A549 (cell line): ENCODE measurements around the gene MAP4K4. TPM values are rescaled to one million over a fixed set of nuclear protein-coding genes. Genes with fewer than 3 reads are reported as not detected.
A peak's percentile ranks its signal among the peaks of the same experiment; 100 is the strongest.

Experiments used
- ATAC-seq, 2 experiments: fragments of 200-7000 bp in 1 of 2; fragments of >200 bp in 1 of 2; cut with Nextera tagmentation in 1 of 2; cut with Tn5 transposase in 1 of 2; 3 replicates each; pipeline versions ENCODE4 v1.8.0 to v1.9.1; 2018 to 2020; ENCODE audit warnings: mild to moderate bottlenecking in 1 of 2, moderate library complexity in 1 of 2
- CTCF ChIA-PET: fragments of 300-600 bp; sonication (Branson Sonifier 250); formaldehyde crosslinking; extraction: SDS; loops from one replicate; lab custom pipeline; 2021; ENCODE audit warnings: antibody characterized with exemption, inconsistent platforms; lab: Yijun Ruan, JAX
- POLR2A ChIA-PET: fragments of 350-600 bp; formaldehyde crosslinking; extraction: SDS; loops from one replicate; lab custom pipeline; 2021; ENCODE audit warnings: antibody characterized with exemption, inconsistent platforms; lab: Yijun Ruan, JAX
- DNase-seq, 2 experiments: peaks; one replicate each; pipeline versions ENCODE4 v3.0.0 to v3.0.0-alpha.2; 2011 to 2016; ENCODE audit warnings: low read depth in 1 of 2, low spot score in 1 of 2
- FAIRE-seq: peaks from 2 replicates; lab custom pipeline; 2011; peaks lifted over from hg19 to GRCh38; lab: Jason Lieb, UNC
- H3K27ac ChIP-seq, 2 experiments: fragments of >200 bp; sonication (Bioruptor Twin); formaldehyde crosslinking; 3 replicates each; pipeline ENCODE4 v1.5.1; 2016 to 2017
- H3K4me1 ChIP-seq: fragments of >200 bp; sonication (Bioruptor Twin); formaldehyde crosslinking; 3 replicates; pipeline ENCODE4 v1.6.1; 2016
- H3K4me2 ChIP-seq: fragments of >200 bp; sonication (Bioruptor Twin); formaldehyde crosslinking; 3 replicates; pipeline ENCODE4 v1.6.1; 2016
- H3K4me3 ChIP-seq: fragments of >200 bp; sonication (Bioruptor Twin); formaldehyde crosslinking; 3 replicates; pipeline ENCODE4 v1.5.1; 2016
- H3K9me3 ChIP-seq: fragments of >200 bp; sonication (Bioruptor Twin); formaldehyde crosslinking; 3 replicates; pipeline ENCODE4 v1.6.1; 2016
- FOXS1 ChIP-seq: fragments of 250-450 bp; sonication (Bioruptor Pico); IDR thresholded peaks from 2 replicates; pipeline ENCODE4 v1.5.0; 2020; ENCODE audit warnings: mild to moderate bottlenecking, moderate library complexity
- HOXB5 ChIP-seq: fragments of 250-450 bp; sonication (Bioruptor Pico); IDR thresholded peaks from 2 replicates; pipeline ENCODE4 v1.5.0; 2020; ENCODE audit warnings: mild to moderate bottlenecking, moderate library complexity
- MAFK ChIP-seq: fragments of 450-650 bp; IDR thresholded peaks from 2 replicates; pipeline ENCODE4 v1.6.1; 2014; ENCODE audit not compliant: partially characterized antibody
- MYC ChIP-seq: IDR thresholded peaks from 2 replicates; pipeline ENCODE4 v1.6.1; 2012; ENCODE audit warnings: mild to moderate bottlenecking, inconsistent platforms, low read length, improper control_type of control experiment, borderline replicate concordance
- NPAS2 ChIP-seq: fragments of 250-450 bp; sonication (Bioruptor Pico); IDR thresholded peaks from 2 replicates; pipeline ENCODE4 v1.8.0; 2022; ENCODE audit warnings: mild to moderate bottlenecking, moderate library complexity, borderline replicate concordance
- NR3C1 ChIP-seq: fragments of >200 bp; sonication (Bioruptor Twin); formaldehyde crosslinking; IDR thresholded peaks from 3 replicates; pipeline ENCODE4 v1.6.1; 2017
- RCOR1 ChIP-seq: fragments of 150-350 bp; IDR thresholded peaks from 2 replicates; pipeline ENCODE4 v1.6.1; 2014; ENCODE audit warnings: antibody characterized with exemption, low read length, low read depth
- RNF2 ChIP-seq: fragments of 200-600 bp; sonication (generic); IDR thresholded peaks from 2 replicates; pipeline ENCODE4 v1.6.1; 2016; ENCODE audit warnings: low read depth, mild to moderate bottlenecking, antibody characterized with exemption, moderate library complexity, borderline replicate concordance
- SREBF2 ChIP-seq: fragments of 450-650 bp; IDR thresholded peaks from 2 replicates; pipeline ENCODE4 v1.6.1; 2014; ENCODE audit warnings: mild to moderate bottlenecking, moderate library complexity
- TFCP2L1 ChIP-seq: fragments of 250-450 bp; sonication (Bioruptor Pico); IDR thresholded peaks from 2 replicates; pipeline ENCODE4 v1.5.0; 2021; ENCODE audit warnings: mild to moderate bottlenecking
- TP53 ChIP-seq: fragments of 250-450 bp; sonication (Bioruptor Pico); IDR thresholded peaks from 2 replicates; pipeline ENCODE4 v1.5.0; 2021; ENCODE audit warnings: mild to moderate bottlenecking, moderate library complexity
- ZC3H11A ChIP-seq: fragments of 450-650 bp; IDR thresholded peaks from 2 replicates; pipeline ENCODE4 v1.6.1; 2014; ENCODE audit warnings: antibody characterized with exemption, mild to moderate bottlenecking
- WGBS: methylation state at CpG from one replicate; pipeline ENCODE4 v1.1.6; 2017; ENCODE audit errors: missing lambda C conversion rate; 5-methylcytosine and 5-hydroxymethylcytosine counted together
- polyA plus RNA-seq, 4 experiments: library from polyadenylated mRNA; depleted of rRNA in 3 of 4; stranded (reverse); fragments of >200 nt; fragmentation: RNase III in 1 of 4; extraction: RNeasy Plus Mini Kit Qiagen cat#74134 plus additional on column Dnase treatment in 1 of 4; gene quantifications; 2 replicates in 3 of 4; 3 replicates in 1 of 4; pipeline ENCODE4 v1.2.3, GENCODE V29; 2011 to 2017
- TF ChIP-seq, protein P1 (sequence below): fragments of 250-450 bp; sonication (Bioruptor Pico); IDR thresholded peaks from 2 replicates; pipeline ENCODE4 v1.5.0; 2020; ENCODE audit warnings: low read depth, mild to moderate bottlenecking, moderate library complexity
- TF ChIP-seq, protein P2 (sequence below): fragments of 150-350 bp; IDR thresholded peaks from 2 replicates; pipeline ENCODE4 v1.6.1; 2014; ENCODE audit warnings: low read depth, mild to moderate bottlenecking, low read length
- TF ChIP-seq, protein P3 (sequence below): fragments of 450-650 bp; IDR thresholded peaks from 2 replicates; pipeline ENCODE4 v1.6.1; 2014; ENCODE audit warnings: antibody characterized with exemption

Gene MAP4K4
- polyA plus RNA-seq, 2 of the 4 experiments (the other 2 are of a cell fraction) = 61.9 to 82.2 TPM

DNA sequence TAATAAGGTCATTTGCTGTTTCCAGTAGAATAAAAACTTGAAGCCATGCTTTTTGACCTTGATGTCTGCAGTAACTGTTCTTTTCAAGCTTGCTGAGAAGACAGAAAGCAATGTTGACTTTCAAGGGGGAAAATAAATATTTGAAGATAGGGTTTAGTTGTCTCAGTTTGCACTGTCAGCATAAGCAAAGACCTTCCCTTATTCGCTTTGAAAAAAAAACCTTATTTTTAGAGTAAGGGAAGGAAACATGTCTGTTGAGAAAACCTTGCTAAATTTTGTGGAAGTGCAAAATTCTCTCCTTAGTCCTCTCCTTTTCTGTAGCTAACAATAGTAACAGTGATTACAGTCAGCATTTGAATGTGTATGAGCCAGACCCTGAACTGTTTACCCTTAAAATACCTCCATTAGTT, 43.1 kb downstream of the MAP4K4 start:
- ChIA-PET POLR2A (no interaction called here), CTCF (no interaction called here)
- TF ChIP-seq HOXB5 (CRISPR knock-in tag) = no peak
- peak; percentile 83 for TF ChIP-seq MAFK
- no peak for TF ChIP-seq TFCP2L1 (CRISPR knock-in tag)
- no peak for FAIRE-seq
- WGBS = 41% methylated on average over 1 of the region's 1 CpG
- no peak for DNase-seq
- H3K27ac ChIP-seq = peak overlapping the region in 1 of 2 experiments; percentile 28; a peak in 1 of 6 replicates
- no peak overlapping the region for H3K4me3 ChIP-seq
- no peaks in the 10 kb centered on the region for H3K9me3 ChIP-seq
- ATAC-seq = no peak
- peaks cover 76% of the 10 kb centered on the region for H3K4me1 ChIP-seq
- H3K4me2 ChIP-seq = peak overlapping the region; percentile 30

DNA sequence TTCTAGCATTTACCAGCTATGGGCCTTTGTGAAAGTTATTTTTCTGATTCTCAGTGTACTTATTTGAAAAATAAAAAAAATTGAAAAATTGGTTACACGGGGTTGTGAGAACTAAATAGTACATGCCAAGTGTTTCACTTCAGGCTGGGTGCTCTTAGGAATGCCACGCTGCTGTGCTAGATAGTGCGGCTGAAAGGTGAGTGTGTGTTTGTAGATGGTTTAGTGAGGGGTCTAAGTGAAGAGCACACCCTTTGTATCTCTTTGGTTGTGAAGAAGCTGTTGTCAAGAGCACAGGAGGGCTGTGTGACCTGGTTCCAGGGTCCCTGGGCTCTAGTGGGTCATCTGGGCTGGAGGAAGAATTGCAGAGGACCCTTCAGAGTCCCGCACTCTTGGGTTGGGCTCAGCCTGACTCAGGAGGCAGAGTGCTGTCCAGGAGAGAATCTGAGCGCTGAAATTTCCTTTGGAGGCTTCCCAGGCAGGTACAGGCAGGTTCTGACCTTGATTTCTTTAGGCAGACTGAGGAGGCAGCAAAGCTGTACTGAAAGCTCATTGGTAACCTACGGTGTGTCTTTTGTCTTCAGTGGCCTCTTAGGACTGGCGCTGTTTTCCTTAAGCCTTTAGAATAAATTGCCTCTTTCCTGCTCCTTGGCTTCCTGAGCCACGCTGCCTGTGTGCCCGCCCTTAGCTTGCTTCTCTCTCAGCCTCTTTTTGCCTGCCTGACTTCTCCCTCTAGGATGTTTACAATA, 44.4 kb downstream of the MAP4K4 start:
- WGBS = 74% methylated on average over 9 of the region's 9 CpGs
- no peak for DNase-seq
- Histone ChIP-seq H3K27ac (peak overlapping the region; percentile 18 to 54; a peak in 4 of 6 replicates), H3K4me1 (peaks cover 76% of the 10 kb centered on the region), H3K4me3 (no peak overlapping the region), H3K4me2 (peak overlapping the region; percentile 40), H3K9me3 (no peaks in the 10 kb centered on the region)
- ChIA-PET CTCF (interaction anchor here (0.7 to 1.6 kb wide), 4 partner anchors 15 to 346 kb away, joined by 3 read pairs; no protein-coding TSS in a partner anchor), POLR2A (no interaction called here)
- TF ChIP-seq, protein P1, sequence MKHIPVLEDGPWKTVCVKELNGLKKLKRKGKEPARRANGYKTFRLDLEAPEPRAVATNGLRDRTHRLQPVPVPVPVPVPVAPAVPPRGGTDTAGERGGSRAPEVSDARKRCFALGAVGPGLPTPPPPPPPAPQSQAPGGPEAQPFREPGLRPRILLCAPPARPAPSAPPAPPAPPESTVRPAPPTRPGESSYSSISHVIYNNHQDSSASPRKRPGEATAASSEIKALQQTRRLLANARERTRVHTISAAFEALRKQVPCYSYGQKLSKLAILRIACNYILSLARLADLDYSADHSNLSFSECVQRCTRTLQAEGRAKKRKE (CRISPR knock-in tag) = no peak
- TF ChIP-seq MYC (no peak), TP53 (CRISPR knock-in tag) (no peak)
- no peak for FAIRE-seq
- ATAC-seq = peak in 1 of 2 experiments; percentile 40; a peak in 3 of 6 replicates

DNA sequence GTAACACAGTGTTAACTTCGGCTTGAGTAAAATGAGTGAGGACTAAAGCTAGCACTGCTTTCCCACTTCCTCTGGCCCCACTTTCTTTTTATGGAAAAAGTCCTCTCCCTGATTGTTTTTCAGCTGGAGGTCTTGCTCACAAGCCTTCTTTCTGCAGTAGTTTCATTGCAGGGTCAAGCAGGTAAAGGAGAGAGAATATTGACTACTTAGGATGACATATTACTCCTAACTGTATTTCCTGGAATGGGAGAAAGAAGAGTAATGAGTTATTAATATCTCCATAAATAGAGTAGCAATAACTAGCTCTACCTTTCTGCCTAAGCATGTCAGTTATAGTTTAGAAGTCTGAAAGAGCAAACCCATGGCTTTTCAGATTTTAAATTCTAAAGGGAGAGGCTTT, 45.0 kb downstream of the MAP4K4 start:
- Histone ChIP-seq H3K4me1 (peaks cover 76% of the 10 kb centered on the region), H3K27ac (peak overlapping the region in 1 of 2 experiments; percentile 54; a peak in 3 of 6 replicates), H3K4me2 (peak overlapping the region; percentile 40; the same call in 2 of the 3 replicates), H3K4me3 (no peak overlapping the region), H3K9me3 (no peaks in the 10 kb centered on the region)
- TF ChIP-seq NPAS2 (CRISPR knock-in tag) = no peak
- TF ChIP-seq, protein P2, sequence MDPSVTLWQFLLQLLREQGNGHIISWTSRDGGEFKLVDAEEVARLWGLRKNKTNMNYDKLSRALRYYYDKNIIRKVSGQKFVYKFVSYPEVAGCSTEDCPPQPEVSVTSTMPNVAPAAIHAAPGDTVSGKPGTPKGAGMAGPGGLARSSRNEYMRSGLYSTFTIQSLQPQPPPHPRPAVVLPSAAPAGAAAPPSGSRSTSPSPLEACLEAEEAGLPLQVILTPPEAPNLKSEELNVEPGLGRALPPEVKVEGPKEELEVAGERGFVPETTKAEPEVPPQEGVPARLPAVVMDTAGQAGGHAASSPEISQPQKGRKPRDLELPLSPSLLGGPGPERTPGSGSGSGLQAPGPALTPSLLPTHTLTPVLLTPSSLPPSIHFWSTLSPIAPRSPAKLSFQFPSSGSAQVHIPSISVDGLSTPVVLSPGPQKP = no peak
- TF ChIP-seq, protein P1 (CRISPR knock-in tag) = no peak
- ATAC-seq (no peak), FAIRE-seq (no peak), DNase-seq (no peak)
- CTCF ChIA-PET = interaction anchor here (0.7 to 1.6 kb wide), 3 partner anchors 15 to 346 kb away, joined by 3 read pairs; no protein-coding TSS in a partner anchor
- POLR2A ChIA-PET = no interaction called here
- WGBS = 74% methylated on average over 1 of the region's 1 CpG

DNA sequence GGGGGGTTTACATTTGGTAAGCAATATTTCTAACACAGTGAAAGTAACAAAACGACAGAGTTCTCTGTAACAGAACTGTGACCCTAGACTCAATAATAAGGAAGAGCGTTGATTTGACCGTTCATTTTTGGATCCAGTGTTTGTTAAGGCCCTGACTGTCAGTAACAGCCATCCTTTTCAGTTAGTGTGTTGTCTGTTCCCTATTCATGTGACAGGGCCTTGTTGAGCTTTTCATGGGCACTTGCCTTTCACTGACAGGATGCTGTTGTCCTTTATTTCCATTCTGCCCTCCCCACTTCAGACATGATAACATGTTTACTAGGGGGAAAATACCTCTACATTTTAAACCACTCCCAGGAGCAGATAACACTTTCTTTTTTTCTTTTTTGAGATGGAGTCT, 45.8 kb downstream of the MAP4K4 start:
- CTCF ChIA-PET = interaction anchor here (1.1 to 1.2 kb wide), 2 partner anchors 13 to 14 kb away, joined by 3 to 4 read pairs; no protein-coding TSS in a partner anchor
- TF ChIP-seq ZC3H11A (no peak), NR3C1 (no peak), RCOR1 (no peak), SREBF2 (no peak), FOXS1 (no peak), RNF2 (no peak)
- TF ChIP-seq, protein P3, sequence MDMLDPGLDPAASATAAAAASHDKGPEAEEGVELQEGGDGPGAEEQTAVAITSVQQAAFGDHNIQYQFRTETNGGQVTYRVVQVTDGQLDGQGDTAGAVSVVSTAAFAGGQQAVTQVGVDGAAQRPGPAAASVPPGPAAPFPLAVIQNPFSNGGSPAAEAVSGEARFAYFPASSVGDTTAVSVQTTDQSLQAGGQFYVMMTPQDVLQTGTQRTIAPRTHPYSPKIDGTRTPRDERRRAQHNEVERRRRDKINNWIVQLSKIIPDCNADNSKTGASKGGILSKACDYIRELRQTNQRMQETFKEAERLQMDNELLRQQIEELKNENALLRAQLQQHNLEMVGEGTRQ = no peak
- TF ChIP-seq, all 56 proteins: peak for 0
- no peak overlapping the region for H3K4me2 ChIP-seq
- FAIRE-seq (no peak), DNase-seq (no peak), ATAC-seq (no peak)
- H3K9me3 ChIP-seq = no peaks in the 10 kb centered on the region
- H3K4me3 ChIP-seq = no peak overlapping the region
- peaks cover 76% of the 10 kb centered on the region for H3K4me1 ChIP-seq
- 90% methylated on average over 3 of the region's 3 CpGs for WGBS
- H3K27ac ChIP-seq = peak overlapping the region in 1 of 2 experiments; percentile 22; a peak in 1 of 6 replicates
- POLR2A ChIA-PET = interaction anchor here (0.6 kb wide), 1 partner anchor 12 kb away, joined by 12 read pairs; no protein-coding TSS in a partner anchor
